ENCODE measurements around the gene DAD1. TPM values are rescaled to one million over a fixed set of nuclear protein-coding genes. Genes with fewer than 3 reads are reported as not detected.

The DAD1 gene
- total RNA-seq, 4 donors from 2014 or later = 123 to 228 (median 171) TPM

- Histone ChIP-seq H3K4me1 (peaks cover 5 to 31% (median 14%) of the 10 kb centered on the region in 3 donors), H3K9me3 (no peaks in the 10 kb centered on the region), H3K27me3 (no peaks in the 10 kb centered on the region), H3K36me3 (peaks cover 0 to 14% of the 10 kb centered on the region in 2 donors), H3K27ac (peak overlapping the region in 3 of 4 donors; percentile 86 to 94 (median 88)), H3K4me3 (peak overlapping the region; percentile 80 to 93)
- WGBS, 2 donors (ENCODE audit: low coverage in 1 of 2) = 17 to 20% methylated on average over 3 to 5 of the region's 9 CpGs
- TF ChIP-seq POLR2AphosphoS5 (IDR thresholded peaks at IDR 0.05) (no peak), EP300 (IDR thresholded peaks at IDR 0.05) (no peak), POLR2A (IDR thresholded peaks at IDR 0.05) (no peak), CTCF (IDR thresholded peaks at IDR 0.05) (no peak)
- no peak for ATAC-seq
Observed at GRCh38 chr14:22597771-22598098, 8.7 kb upstream of the DAD1 start.

- H3K4me3 ChIP-seq = peak overlapping the region in 1 of 2 donors; percentile 80
- no peaks in the 10 kb centered on the region for H3K9me3 ChIP-seq
- H3K27me3 ChIP-seq = no peaks in the 10 kb centered on the region
- peaks cover 5 to 26% (median 14%) of the 10 kb centered on the region in 3 donors for H3K4me1 ChIP-seq
- no peak for ATAC-seq
- WGBS, 2 donors (ENCODE audit: low coverage in 1 of 2) = 75% methylated on average over 3 of the region's 6 CpGs; no CpG with 5 or more reads in 1 of the 2 donors
- TF ChIP-seq CTCF (IDR thresholded peaks at IDR 0.05) = no peak
- no peak for TF ChIP-seq POLR2AphosphoS5 (IDR thresholded peaks at IDR 0.05)
- TF ChIP-seq POLR2A (IDR thresholded peaks at IDR 0.05) = no peak
- no peak for TF ChIP-seq EP300 (IDR thresholded peaks at IDR 0.05)
- peaks cover 0 to 10% of the 10 kb centered on the region in 2 donors for H3K36me3 ChIP-seq
- H3K27ac ChIP-seq = peak overlapping the region in 1 of 4 donors; percentile 86
Observed at GRCh38 chr14:22597265-22597664, 8.2 kb upstream of the DAD1 start.

GRCh38 chr14:22596354-22596879 is 7.4 kb upstream of the DAD1 start:
- 62 to 64% methylated on average over 1 of the region's 3 CpGs for WGBS, 2 donors (ENCODE audit: low coverage in 1 of 2)
- H3K4me1 ChIP-seq = peaks cover 5 to 25% (median 14%) of the 10 kb centered on the region in 3 donors
- no peak overlapping the region for H3K4me3 ChIP-seq
- H3K9me3 ChIP-seq = no peaks in the 10 kb centered on the region
- no peak for ATAC-seq
- no peaks in the 10 kb centered on the region for H3K27me3 ChIP-seq
- H3K36me3 ChIP-seq = peaks cover 0 to 1% of the 10 kb centered on the region in 2 donors
- H3K27ac ChIP-seq = no peak overlapping the region
- TF ChIP-seq CTCF (IDR thresholded peaks at IDR 0.05) (no peak), POLR2A (IDR thresholded peaks at IDR 0.05) (no peak), EP300 (IDR thresholded peaks at IDR 0.05) (no peak), POLR2AphosphoS5 (IDR thresholded peaks at IDR 0.05) (no peak)

- Histone ChIP-seq H3K27me3 (no peaks in the 10 kb centered on the region), H3K27ac (no peak overlapping the region), H3K36me3 (no peaks in the 10 kb centered on the region), H3K4me3 (no peak overlapping the region), H3K4me1 (peaks cover under 1 to 19% (median 6%) of the 10 kb centered on the region in 3 donors), H3K9me3 (no peaks in the 10 kb centered on the region)
- ATAC-seq = no peak
- WGBS, 2 donors (ENCODE audit: low coverage in 1 of 2) = 36 to 84% methylated on average over 2 to 4 of the region's 4 CpGs
- TF ChIP-seq POLR2AphosphoS5 (IDR thresholded peaks at IDR 0.05) (no peak), CTCF (IDR thresholded peaks at IDR 0.05) (no peak), POLR2A (IDR thresholded peaks at IDR 0.05) (no peak), EP300 (IDR thresholded peaks at IDR 0.05) (no peak)
Observed at GRCh38 chr14:22594156-22594716, 5.2 kb upstream of the DAD1 start.

GRCh38 chr14:22593601-22594000 is 4.6 kb upstream of the DAD1 start:
- Histone ChIP-seq H3K4me3 (no peak overlapping the region), H3K4me1 (peaks cover 0 to 15% (median 4%) of the 10 kb centered on the region in 3 donors), H3K9me3 (no peaks in the 10 kb centered on the region), H3K27ac (no peak overlapping the region), H3K27me3 (no peaks in the 10 kb centered on the region), H3K36me3 (no peaks in the 10 kb centered on the region)
- ATAC-seq = no peak
- TF ChIP-seq POLR2A (IDR thresholded peaks at IDR 0.05) (no peak), CTCF (IDR thresholded peaks at IDR 0.05) (no peak), EP300 (IDR thresholded peaks at IDR 0.05) (no peak), POLR2AphosphoS5 (IDR thresholded peaks at IDR 0.05) (no peak)
- 40 to 60% methylated on average over 1 of the region's 2 CpGs for WGBS, 2 donors (ENCODE audit: low coverage in 1 of 2)

Data from gastroesophageal sphincter (tissue), 4 donors.